HG03025 (cell line): ENCODE data around the gene ADAM10.
A peak's percentile ranks its signal among the peaks of the same experiment; 100 is the strongest.
"Not testable (repeated sequence)": the region's sequence is repeated elsewhere in the genome, so short reads cannot be mapped to it uniquely, and the experiment has no call there.

Experiments used
- ATAC-seq: cut with Tn5 transposase; IDR thresholded peaks from one replicate; pipeline ENCODE4 v1.9.1; 2021; ENCODE audit warnings: mild to moderate bottlenecking, moderate library complexity; ENCODE audit not compliant: unreplicated experiment, low FRiP score

The ADAM10 gene, protein sequence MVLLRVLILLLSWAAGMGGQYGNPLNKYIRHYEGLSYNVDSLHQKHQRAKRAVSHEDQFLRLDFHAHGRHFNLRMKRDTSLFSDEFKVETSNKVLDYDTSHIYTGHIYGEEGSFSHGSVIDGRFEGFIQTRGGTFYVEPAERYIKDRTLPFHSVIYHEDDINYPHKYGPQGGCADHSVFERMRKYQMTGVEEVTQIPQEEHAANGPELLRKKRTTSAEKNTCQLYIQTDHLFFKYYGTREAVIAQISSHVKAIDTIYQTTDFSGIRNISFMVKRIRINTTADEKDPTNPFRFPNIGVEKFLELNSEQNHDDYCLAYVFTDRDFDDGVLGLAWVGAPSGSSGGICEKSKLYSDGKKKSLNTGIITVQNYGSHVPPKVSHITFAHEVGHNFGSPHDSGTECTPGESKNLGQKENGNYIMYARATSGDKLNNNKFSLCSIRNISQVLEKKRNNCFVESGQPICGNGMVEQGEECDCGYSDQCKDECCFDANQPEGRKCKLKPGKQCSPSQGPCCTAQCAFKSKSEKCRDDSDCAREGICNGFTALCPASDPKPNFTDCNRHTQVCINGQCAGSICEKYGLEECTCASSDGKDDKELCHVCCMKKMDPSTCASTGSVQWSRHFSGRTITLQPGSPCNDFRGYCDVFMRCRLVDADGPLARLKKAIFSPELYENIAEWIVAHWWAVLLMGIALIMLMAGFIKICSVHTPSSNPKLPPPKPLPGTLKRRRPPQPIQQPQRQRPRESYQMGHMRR

GRCh38 chr15:58749532-58750337 is at the start of gene ADAM10:
Gene ADAM10 (minus strand): TSS chr15:58749707. CDS start chr15:58749534, 173 bp downstream.
- peak; percentile 74 for ATAC-seq

- ATAC-seq, result no peak
Observed at GRCh38 chr15:58797505-58797904, 48.0 kb upstream of the ADAM10 start.

- ATAC-seq, result no peak
Observed at GRCh38 chr15:58795825-58796224, 46.3 kb upstream of the ADAM10 start.

DNA sequence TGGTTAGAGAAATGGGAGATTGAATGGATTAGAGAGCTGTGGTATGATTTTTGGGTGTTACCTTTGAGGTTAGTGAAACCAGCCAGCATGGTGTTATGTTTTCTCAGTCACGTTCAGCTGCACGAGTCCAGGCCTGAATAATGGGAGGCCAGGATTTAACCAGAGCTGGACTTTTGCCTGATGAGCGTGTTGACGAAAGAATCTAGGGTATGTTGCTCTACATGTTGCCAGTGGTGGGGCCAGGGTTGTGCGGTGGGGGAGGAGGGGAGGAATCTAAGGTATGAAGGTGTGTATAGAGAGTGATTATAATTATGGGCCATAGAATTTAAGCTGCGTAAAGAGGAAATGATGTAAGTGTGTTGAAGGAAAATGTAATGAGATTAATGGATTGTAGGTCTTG is 44.4 kb upstream of the ADAM10 start:
- no peak for ATAC-seq

DNA sequence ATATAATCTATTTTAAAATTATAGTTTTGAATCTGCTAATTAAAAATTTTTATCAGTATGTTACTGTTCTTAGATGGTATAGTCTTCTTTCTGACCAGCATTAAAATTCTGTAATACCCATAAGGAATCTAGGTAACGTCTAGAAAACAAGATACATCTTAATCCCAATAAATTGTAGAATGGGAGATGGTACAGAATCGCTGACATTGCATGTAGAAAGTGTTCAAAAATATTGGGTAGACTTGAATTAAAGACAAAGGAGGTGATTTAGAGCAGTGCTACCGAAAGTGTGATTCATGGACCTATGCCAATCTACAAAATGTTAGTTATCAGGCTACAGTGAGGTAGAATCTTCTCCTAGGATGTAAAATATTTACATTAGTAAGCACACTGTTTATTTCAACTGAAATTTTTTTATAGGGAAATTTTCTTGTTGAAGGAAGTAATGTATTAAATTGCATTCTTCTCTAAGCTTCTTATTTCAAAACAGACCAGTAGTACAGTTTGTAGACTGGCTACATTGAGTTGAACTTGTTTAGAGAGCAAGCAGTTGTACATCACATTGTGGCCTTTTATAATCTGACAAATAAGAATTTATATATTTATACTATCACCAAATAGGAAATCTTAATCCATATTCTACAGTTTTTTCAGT is 38.7 kb upstream of the ADAM10 start:
- no peak for ATAC-seq

DNA sequence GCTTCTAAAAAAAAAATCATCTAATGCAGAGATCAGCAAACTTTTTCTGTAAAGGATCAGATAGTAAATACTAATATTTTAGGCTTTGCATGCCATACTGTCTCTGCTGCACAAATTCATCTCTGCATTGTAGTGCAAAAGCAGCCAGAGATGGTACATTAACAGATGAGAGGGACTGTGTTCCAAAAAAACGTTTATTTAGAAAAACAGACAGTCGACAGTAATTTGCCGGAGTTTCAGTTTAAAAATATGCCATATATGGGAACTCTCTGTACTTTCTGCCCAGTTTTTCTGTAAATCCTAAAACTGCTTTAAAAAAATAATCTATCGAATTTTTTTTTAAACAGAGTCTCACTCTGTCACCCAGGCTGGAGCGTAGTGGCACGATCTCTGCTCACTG is 35.8 kb upstream of the ADAM10 start:
- no peak for ATAC-seq

GRCh38 chr15:58779554-58779953 is 30.0 kb upstream of the ADAM10 start:
- ATAC-seq, result no peak

DNA sequence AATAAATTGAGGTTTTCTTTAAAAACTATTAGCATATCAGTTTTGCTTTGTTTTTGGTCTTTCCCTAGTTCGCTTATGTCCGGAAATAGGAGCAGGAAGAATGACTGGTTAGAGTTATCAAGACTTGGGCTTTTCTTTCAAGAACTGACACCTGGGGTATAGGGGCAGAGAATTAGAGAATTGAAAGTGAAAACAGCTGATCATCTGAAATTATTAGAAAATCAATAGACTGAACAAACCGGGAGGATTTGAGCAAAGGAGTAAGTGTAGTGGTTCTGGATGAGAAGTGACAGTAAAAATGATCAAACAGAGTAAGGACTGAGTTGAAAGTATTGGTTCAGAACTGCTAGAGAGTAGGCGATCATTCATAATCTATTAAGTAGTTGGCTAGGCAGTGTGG is 27.6 kb upstream of the ADAM10 start:
- ATAC-seq, result no peak

GRCh38 chr15:58775402-58775801 is 25.9 kb upstream of the ADAM10 start:
- ATAC-seq, result no peak

- no peak for ATAC-seq
Observed at GRCh38 chr15:58773024-58773423, 23.5 kb upstream of the ADAM10 start.

DNA sequence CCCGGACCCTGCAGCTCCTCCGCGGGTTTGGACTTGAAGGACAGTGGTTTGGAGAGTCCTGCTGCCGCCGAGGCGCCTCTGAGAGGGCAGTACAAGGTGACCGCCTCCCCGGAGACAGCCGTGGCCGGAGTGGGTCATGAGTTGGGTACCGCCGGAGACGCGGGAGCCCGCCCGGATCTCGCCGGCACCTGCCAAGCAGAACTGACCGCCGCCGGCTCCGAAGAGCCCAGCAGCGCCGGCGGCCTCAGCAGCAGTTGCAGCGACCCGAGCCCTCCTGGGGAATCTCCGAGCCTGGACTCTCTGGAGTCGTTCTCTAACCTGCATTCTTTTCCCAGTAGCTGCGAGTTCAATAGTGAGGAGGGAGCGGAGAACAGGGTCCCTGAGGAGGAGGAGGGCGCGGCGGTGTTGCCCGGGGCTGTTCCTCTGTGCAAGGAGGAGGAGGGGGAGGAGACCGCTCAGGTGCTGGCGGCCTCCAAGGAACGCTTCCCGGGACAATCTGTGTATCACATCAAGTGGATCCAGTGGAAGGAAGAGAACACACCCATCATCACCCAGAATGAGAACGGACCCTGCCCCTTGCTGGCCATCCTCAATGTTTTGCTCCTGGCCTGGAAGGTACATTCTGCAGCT is 22.2 kb upstream of the ADAM10 start:
- peak; percentile 18 for ATAC-seq

DNA sequence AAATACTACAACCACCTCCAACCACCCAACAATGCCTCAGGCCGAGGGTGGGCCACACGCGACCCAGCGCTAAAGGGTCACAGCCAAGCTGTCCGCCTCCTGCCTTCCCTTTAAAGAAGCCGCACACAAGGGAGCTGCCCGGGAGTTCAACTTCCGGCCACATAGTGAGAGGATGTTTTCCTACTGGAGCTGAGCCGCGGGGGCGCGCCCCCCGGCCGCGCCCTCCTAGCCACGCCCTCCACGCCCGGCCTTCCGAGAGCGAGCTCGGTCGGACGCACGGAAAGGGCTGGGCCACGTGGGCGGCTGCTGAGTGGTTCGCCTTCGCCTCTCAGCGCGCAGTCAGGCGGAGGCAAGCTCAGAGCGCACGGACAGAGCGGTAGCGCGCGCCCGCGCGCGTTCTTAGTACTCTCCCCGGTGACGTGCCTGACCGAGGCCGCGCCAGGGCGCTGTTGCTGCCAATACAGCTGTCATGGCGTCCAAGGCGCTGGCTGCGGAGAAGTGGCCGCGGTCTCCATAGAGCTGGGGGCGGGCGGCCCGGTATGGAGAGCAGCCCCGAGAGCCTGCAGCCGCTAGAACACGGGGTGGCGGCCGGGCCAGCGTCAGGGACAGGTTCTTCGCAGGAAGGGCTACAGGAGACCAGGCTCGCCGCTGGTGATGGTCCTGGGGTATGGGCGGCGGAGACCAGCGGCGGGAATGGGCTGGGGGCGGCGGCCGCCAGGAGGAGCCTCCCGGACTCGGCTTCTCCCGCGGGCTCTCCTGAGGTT is 21.5 kb upstream of the ADAM10 start, which contains the start of gene MINDY2:
MINDY2 (plus strand) TSS at position 446 of the 764 bp plus-strand sequence; CDS start at position 540, 94 bp downstream.
- ATAC-seq, result peak; percentile 89

GRCh38 chr15:58770519-58770856 is 21.0 kb upstream of the ADAM10 start:
- no peak for ATAC-seq

DNA sequence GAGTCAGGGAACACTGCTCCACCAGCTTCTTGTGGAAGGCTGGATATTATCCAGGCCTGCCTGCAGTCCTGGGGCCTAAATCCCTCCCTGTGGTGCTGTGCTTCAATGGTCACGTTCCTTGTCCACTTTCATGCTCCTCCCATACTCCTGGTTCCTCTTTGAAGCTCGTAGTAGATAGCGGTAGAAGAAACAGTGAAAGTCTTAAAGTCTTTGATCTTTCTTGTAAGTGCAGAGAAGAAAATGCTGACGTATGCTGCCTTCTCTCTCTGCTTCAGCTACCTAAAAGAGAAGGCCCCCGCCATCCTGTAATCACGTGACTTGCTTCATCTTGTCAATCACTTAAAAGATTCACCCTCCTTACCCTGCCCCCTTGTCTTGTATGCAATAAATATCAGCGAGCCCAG is 19.1 kb upstream of the ADAM10 start:
- not testable (repeated sequence) for ATAC-seq

GRCh38 chr15:58766290-58766689 is 16.8 kb upstream of the ADAM10 start:
- ATAC-seq, result no peak

DNA sequence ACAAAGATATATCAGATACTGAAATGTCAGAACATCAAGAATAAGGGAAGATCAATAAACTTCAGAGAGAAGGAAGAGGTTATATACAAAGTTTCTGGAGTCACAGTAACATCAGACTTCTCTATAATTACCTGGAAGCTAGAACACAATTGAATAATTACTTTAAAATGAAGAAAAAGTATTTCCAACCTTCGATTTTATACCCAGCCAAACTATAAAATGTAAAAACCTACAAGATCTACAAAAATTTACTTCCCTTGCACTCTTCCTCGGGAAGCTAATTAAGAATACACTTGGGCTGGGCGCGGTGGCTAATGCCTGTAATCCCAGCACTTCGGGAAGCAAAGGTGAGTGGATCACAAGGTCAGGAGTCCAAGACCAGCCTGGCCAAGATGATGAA is 15.0 kb upstream of the ADAM10 start:
- no peak for ATAC-seq

DNA sequence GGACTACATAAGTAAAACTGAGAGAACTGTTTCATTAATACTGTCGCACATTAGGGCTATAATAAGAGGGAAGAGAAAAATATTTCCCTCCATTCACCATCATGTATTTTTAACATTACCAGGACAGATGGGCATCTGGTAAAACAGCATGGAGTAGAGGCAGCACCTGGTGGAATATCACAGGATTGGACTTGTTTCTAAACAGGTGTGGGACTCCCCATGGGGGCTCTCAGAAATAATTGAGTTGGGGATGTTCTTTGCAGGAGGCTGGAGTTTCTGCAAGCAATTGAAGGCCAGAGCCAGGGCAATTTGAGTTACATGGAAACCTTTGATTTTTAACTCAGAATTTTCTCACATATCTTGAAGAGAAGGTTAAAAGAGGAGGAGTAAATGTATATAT is 13.2 kb upstream of the ADAM10 start:
- no peak for ATAC-seq

- no peak for ATAC-seq
Observed at GRCh38 chr15:58762285-58762684, 12.8 kb upstream of the ADAM10 start.

DNA sequence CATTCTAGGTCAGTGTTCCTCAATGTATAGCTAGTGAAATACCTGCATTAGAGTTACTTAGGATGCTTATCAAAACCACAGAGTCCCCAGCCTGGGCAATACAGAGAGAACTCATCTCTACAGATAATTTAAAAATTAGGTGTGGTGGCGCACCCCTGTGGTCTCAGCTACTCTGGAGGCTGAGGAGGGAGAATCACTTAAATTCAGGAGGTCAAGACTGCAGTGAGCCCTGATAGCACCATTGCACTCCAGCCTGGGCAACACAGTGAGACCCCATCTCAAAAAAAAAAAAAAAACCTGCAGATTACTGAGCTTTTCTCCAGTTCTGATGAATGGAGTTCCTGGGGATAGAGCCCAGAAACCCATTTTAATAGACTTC is 11.5 kb upstream of the ADAM10 start:
- no peak for ATAC-seq
